Memory B cell (primary cell): Measurements from ENCODE around the gene ATP6V1A.
A peak's percentile ranks its signal among the peaks of the same experiment; 100 is the strongest.

ENCODE experiments used
- ATAC-seq: fragments of 150-1000 bp; cut with Tn5 transposase; 2 replicates; pipeline ENCODE4 v1.10.0; 2021; ENCODE audit warnings: low read depth, mild to moderate bottlenecking, moderate library complexity
- DNase-seq, 2 donors: peaks; one replicate each; pipeline ENCODE4 v3.0.0; 2022; ENCODE audit warnings: low spot score in 2 of 2
- H3K27ac Mint-ChIP-seq: one replicate; pipeline ENCODE4 v1.8.0; 2022; ENCODE audit warnings: mild to moderate bottlenecking, moderate library complexity, mixed read lengths
- H3K27me3 Mint-ChIP-seq: one replicate; pipeline ENCODE4 v1.8.0; 2022; ENCODE audit warnings: mixed read lengths
- H3K36me3 Mint-ChIP-seq: one replicate; pipeline ENCODE4 v1.8.0; 2022; ENCODE audit warnings: mild to moderate bottlenecking, mixed read lengths
- H3K4me1 Mint-ChIP-seq: one replicate; pipeline ENCODE4 v1.8.0; 2022; ENCODE audit warnings: mixed read lengths
- H3K4me3 Mint-ChIP-seq: one replicate; pipeline ENCODE4 v1.8.0; 2022; ENCODE audit warnings: mild to moderate bottlenecking, moderate library complexity, mixed read lengths
- H3K9me3 Mint-ChIP-seq: one replicate; pipeline ENCODE4 v1.8.0; 2022; ENCODE audit warnings: mixed read lengths

ATP6V1A gene

DNA sequence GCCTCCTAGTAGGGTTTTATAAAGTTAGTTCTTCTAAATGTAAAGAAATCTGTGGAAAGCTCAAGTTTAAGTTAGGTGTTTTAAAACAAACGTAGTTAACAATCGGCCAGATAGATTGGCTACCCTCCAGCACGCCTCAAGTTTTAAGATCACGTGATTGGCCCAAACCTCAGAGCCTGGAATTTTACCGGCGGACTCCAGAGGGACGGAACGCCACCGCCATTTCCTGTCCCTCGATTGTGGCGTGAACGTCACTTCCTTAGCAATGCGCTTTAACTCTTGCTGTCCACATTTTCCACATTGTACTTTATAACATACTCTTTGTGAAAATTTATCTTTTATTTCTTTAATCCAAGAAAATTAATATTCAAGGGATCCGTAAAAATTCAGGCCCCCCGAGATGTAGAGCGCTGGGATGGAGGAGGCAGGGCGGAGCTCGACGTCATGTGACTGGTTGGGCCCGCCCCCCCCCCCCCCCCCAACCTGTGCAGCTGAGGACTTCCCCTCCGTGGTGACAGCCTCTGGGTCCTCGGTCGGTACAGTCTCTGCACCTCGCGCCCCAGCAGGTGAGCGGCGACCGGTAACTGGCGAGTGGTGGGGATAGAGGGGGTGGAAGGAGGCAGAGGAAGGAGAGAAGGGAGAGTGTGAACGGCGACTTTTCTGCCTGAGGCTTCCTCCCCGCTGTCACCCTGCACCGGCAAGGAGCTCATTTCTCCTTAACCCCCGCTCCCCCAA is at the start of gene ATP6V1A:
Gene ATP6V1A (plus strand): TSS at position 488 of the 735 bp plus-strand sequence. CDS start 31,719 bp downstream, outside the sequence.
- DNase-seq (peak; percentile 71 to 79), ATAC-seq (peak; percentile 52)
- Mint-ChIP-seq H3K36me3 (no peaks in the 10 kb centered on the region), H3K4me1 (peaks cover 44% of the 10 kb centered on the region), H3K9me3 (no peaks in the 10 kb centered on the region), H3K27me3 (no peaks in the 10 kb centered on the region), H3K27ac (peak within 1 kb of the TSS; percentile 100), H3K4me3 (peak within 1 kb of the TSS; percentile 96)

DNA sequence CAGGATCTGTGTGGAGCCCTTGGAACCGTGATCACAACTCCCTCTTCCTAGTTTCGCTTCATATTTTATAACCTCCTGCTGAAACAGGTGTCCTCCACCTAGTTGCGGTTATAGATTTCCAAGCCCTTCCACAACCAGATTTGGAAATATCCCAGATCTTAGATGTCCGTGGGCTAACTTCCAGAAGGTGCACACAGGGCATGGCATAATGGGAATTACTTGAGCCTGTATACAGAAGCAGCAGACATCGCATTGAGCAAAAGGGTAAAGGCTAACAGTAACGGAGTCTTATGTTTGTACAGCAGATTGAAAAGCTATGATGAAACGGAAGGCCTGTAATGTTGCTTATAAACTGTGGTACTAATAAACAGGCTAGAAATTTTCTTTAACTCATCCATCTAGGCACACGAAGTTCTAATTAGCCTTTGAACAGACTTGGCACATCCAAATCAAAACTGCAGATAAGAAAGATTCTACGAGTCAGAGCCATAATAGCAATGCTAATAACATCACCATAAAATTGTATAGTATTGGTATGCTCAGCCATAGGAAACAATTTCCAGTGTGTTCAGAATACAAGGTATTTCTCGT is 49.2 kb upstream of the ATP6V1A start:
- ATAC-seq (no peak), DNase-seq (no peak)
- Mint-ChIP-seq H3K4me3 (no peak overlapping the region), H3K27me3 (no peaks in the 10 kb centered on the region), H3K9me3 (no peaks in the 10 kb centered on the region), H3K36me3 (peaks cover 6% of the 10 kb centered on the region), H3K27ac (no peak overlapping the region), H3K4me1 (peaks cover 27% of the 10 kb centered on the region)

DNA sequence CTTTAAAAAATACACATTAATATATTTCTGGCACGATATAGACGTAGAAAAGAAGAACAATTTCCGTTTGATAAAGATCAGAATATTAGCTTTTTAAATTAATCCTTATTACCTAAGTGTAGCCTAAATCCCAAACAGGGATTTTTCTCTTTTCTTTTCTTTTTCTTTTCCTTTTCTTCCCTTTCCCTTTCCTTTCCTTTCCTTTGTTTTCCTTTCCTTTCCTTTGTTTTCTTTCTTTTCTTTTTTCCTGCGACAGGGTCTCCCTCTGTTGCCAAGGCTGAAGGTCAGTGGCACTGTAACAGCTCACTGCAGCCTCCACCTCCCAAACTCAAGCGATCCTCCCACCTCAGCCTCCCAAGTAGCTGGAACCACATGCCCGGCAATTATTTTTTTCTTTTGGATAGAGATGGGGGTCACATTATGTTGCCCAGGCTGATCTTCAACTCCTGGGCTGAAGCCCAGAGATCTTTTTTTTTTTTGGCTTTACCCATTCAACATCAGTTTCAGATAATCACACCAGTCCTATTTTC is 48.6 kb upstream of the ATP6V1A start:
- H3K36me3 Mint-ChIP-seq, result peaks cover 6% of the 10 kb centered on the region
- DNase-seq, result no peak
- no peaks in the 10 kb centered on the region for H3K27me3 Mint-ChIP-seq
- no peak overlapping the region for H3K27ac Mint-ChIP-seq
- peak overlapping the region; percentile 83 for H3K4me3 Mint-ChIP-seq
- ATAC-seq, result no peak
- H3K9me3 Mint-ChIP-seq, result no peaks in the 10 kb centered on the region
- H3K4me1 Mint-ChIP-seq, result peaks cover 25% of the 10 kb centered on the region

DNA sequence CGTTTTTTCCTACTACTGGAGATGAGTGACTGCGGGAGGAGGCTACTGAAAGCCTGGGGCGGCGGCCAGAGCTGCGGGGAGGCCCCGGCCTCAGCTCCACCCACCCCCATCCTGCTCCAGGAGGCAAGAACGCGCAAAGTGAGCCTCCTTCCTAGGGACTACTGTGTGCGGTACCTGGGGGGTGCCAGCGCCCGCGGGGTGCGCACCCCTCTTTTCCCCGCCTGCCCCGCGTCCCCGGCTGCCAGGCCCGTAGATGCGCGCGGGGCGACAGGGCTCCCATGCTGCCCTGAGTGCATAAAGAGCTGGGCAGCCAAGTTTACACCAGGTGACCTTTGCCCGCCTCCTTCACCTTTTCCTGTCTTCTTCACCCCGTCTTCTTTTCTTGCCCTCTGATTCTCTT is 47.9 kb upstream of the ATP6V1A start:
- Mint-ChIP-seq H3K27me3 (no peaks in the 10 kb centered on the region), H3K4me3 (peak overlapping the region; percentile 83), H3K27ac (no peak overlapping the region), H3K4me1 (peaks cover 20% of the 10 kb centered on the region), H3K9me3 (no peaks in the 10 kb centered on the region), H3K36me3 (peaks cover 1% of the 10 kb centered on the region)
- DNase-seq, result no peak
- ATAC-seq, result no peak

DNA sequence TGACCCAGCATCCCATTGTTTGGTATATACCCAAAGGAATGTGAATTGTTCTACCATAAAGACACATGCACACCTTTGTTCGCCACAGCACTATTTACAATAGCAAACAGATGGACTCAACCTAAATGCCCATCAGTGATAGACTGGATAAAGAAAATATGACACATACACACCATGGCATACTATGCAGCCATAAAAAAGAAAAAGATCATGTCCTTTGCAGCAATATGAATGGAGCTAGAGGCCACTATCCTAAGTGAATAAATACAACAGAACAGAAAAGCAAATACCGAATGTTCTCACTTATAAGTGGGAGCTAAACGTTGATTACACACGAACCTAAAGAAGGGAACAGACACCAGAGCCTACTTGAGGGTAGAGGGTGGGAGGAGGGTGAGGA is 39.0 kb upstream of the ATP6V1A start:
- H3K27me3 Mint-ChIP-seq, result no peaks in the 10 kb centered on the region
- no peak overlapping the region for H3K4me3 Mint-ChIP-seq
- no peak overlapping the region for H3K27ac Mint-ChIP-seq
- ATAC-seq, result no peak
- no peaks in the 10 kb centered on the region for H3K36me3 Mint-ChIP-seq
- H3K9me3 Mint-ChIP-seq, result no peaks in the 10 kb centered on the region
- no peaks in the 10 kb centered on the region for H3K4me1 Mint-ChIP-seq
- DNase-seq, result no peak

DNA sequence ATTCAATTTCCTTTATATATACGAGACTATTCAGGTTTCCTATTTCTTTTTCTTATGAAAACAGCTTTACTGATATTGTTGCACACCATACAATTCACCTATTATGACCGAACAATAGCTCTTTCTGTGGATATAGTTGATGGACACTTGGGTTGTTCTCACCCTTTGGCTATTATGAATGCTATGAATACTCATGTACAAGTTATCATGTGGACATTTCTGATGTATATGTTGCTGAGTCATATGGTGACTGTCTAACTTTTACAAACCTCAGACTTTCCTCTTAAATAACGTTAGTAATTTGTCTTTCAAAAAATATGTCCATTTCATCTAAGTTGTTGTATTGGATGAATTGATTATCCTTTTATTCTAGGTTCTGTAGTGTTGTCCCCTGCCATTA is 34.7 kb upstream of the ATP6V1A start:
- Mint-ChIP-seq H3K27ac (no peak overlapping the region), H3K4me3 (no peak overlapping the region), H3K27me3 (no peaks in the 10 kb centered on the region), H3K9me3 (no peaks in the 10 kb centered on the region), H3K4me1 (peaks cover 3% of the 10 kb centered on the region), H3K36me3 (no peaks in the 10 kb centered on the region)
- DNase-seq (no peak), ATAC-seq (no peak)

DNA sequence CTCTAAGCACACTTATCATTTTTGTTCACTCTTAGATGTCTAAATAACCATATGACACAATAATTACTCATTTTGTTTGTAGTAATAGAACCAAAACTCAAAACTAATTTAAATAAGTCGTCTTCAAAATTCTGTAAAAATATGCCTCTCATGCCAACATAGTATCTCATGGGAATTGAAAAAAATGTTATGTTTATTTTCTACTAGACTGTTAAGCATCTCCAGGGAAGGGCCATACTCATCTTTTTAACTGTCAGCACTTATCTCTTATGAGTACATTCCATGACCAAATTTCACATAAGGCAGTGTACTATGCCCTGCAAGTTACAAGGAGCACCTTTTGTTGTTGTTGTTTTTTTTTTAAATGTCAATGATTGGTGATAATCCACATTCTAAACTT is 32.1 kb upstream of the ATP6V1A start:
- no peak overlapping the region for H3K4me3 Mint-ChIP-seq

DNA sequence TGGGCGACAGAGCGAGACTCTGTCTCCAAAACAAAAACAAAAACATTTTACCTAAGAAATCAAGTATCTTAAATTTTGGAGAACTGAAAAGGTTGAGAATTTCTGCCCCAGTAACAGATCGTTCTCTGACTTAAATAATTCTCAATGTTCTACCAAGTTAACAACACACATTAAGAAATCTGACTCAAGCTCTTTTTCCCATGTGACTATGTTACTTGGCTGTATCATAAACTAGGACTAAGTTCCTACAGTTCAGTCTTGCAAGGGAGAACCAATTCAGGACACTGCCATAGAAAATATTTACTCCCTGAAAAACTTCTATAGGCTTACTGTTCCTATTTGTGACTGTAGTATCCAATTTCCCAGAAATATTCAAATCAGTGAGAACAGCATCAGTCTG is 29.5 kb upstream of the ATP6V1A start:
- DNase-seq, result no peak
- H3K4me3 Mint-ChIP-seq, result no peak overlapping the region
- no peak for ATAC-seq
- H3K27ac Mint-ChIP-seq, result peak overlapping the region; percentile 42
- no peaks in the 10 kb centered on the region for H3K27me3 Mint-ChIP-seq
- H3K4me1 Mint-ChIP-seq, result peaks cover 3% of the 10 kb centered on the region
- H3K36me3 Mint-ChIP-seq, result peaks cover 10% of the 10 kb centered on the region
- no peaks in the 10 kb centered on the region for H3K9me3 Mint-ChIP-seq

More for the DNA sequence above, 32.1 kb upstream of the ATP6V1A start:
- DNase-seq (no peak), ATAC-seq (no peak)
- no peaks in the 10 kb centered on the region for H3K27me3 Mint-ChIP-seq
- peaks cover 1% of the 10 kb centered on the region for H3K36me3 Mint-ChIP-seq
- no peaks in the 10 kb centered on the region for H3K9me3 Mint-ChIP-seq
- H3K27ac Mint-ChIP-seq, result no peak overlapping the region
- peaks cover 3% of the 10 kb centered on the region for H3K4me1 Mint-ChIP-seq

DNA sequence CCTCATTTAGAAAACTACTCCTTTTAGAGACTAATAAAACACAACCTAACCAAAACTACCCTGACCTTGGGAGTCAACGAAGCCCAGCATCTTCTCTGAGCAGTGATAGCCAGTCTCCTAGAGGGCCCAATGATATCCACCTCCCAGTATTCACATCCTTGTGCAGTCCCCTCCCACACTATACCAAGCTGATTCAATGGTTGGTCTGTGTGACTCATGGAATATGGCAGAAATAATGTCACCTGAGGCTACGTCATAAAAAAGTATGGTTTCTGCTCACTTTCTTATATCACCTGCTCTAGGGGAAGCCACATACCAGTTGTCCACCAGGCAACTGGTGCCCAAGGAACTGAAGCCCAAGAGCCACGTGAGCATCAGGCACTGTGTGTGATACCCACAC is 29.0 kb upstream of the ATP6V1A start:
- Mint-ChIP-seq H3K4me1 (peaks cover 3% of the 10 kb centered on the region), H3K27me3 (no peaks in the 10 kb centered on the region), H3K9me3 (no peaks in the 10 kb centered on the region), H3K27ac (peak overlapping the region; percentile 42), H3K4me3 (no peak overlapping the region), H3K36me3 (peaks cover 11% of the 10 kb centered on the region)
- ATAC-seq, result no peak
- DNase-seq, result no peak

DNA sequence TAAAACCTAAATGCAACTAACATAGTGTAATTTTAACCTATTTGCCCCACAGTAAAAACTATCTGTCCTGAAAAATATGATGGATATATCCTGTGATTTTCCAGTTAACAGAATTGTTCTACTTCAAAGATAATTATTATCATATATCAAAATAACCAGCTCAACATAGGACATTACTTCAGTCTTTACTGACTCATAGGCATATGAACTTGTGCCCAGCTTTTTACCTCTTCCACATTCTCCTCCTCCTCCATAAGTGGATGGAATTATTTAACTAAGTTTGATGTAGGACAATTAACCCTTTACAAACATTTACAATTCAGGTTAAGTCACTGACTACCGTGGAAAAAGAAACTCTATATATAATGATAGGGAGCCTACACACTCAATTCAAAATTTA is 27.5 kb upstream of the ATP6V1A start:
- no peak overlapping the region for H3K4me3 Mint-ChIP-seq
- no peak for ATAC-seq
- H3K27me3 Mint-ChIP-seq, result no peaks in the 10 kb centered on the region
- peaks cover 13% of the 10 kb centered on the region for H3K36me3 Mint-ChIP-seq
- no peak overlapping the region for H3K27ac Mint-ChIP-seq
- H3K9me3 Mint-ChIP-seq, result no peaks in the 10 kb centered on the region
- DNase-seq, result no peak
- peaks cover 3% of the 10 kb centered on the region for H3K4me1 Mint-ChIP-seq

DNA sequence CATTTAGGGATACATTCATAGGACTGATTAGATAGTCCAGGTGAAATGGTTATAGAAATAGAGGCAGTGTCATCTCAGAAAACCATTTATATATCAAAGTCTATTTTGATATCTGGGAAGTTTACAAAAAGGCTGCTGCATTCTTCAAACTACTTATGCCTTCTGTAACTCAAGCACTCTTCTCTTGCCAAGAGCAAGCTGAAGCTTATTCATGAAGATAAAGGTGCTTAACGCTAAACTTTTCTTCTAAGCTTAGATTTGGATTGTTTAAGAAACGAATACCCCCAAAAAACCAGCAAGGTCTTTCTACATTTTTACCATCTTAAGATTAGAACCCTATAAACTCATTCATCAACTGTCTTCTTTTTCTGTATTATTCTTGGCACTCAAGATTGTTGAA is 27.1 kb upstream of the ATP6V1A start:
- peaks cover 4% of the 10 kb centered on the region for H3K4me1 Mint-ChIP-seq
- H3K9me3 Mint-ChIP-seq, result no peaks in the 10 kb centered on the region
- no peaks in the 10 kb centered on the region for H3K27me3 Mint-ChIP-seq
- peaks cover 15% of the 10 kb centered on the region for H3K36me3 Mint-ChIP-seq
- DNase-seq (no peak), ATAC-seq (no peak)
- no peak overlapping the region for H3K27ac Mint-ChIP-seq
- no peak overlapping the region for H3K4me3 Mint-ChIP-seq

DNA sequence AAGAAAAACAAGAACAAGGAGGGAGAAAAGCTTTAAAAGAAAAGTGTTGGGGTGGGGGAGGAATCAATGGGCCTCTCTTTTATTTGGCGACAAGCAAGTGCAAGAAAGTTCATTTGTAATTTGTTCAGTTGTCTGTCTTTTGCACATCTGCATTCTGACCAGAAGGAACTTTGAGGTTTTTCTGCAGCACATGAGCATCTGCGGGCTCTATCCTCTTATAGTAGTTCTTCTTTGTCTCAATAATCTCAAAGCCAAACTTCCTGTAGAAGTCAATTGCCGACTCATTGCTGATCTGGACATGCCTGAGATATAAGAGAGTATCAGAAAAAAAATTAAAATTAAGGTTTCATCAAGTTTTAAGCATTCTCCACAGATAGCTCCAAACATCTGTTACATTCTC is 25.2 kb upstream of the ATP6V1A start:
- Mint-ChIP-seq H3K4me3 (no peak overlapping the region), H3K9me3 (no peaks in the 10 kb centered on the region), H3K4me1 (peaks cover 2% of the 10 kb centered on the region), H3K27ac (no peak overlapping the region), H3K27me3 (no peaks in the 10 kb centered on the region), H3K36me3 (peaks cover 16% of the 10 kb centered on the region)
- no peak for DNase-seq
- ATAC-seq, result no peak

DNA sequence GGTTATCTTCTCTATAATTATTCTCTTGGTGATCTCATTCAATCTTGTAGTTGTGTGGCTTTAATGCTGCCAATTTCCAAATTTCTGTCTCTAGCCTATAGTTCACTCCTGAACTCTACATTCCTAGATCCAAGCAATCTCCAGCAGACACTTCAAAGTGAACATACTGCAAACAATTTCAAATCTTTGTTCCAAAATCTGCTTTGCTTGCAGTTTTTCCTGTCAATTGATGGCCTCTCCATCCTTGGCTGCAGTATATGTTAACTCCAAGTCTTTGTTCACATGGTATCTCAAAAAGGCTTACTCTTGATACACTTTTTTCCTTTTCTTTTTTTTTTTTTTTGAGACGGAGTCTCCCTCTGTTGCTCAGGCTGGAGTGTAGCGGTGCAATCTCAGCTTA is 18.2 kb upstream of the ATP6V1A start:
- H3K36me3 Mint-ChIP-seq, result peaks cover 10% of the 10 kb centered on the region
- DNase-seq, result no peak
- no peaks in the 10 kb centered on the region for H3K9me3 Mint-ChIP-seq
- H3K4me3 Mint-ChIP-seq, result no peak overlapping the region
- no peak for ATAC-seq
- H3K27ac Mint-ChIP-seq, result no peak overlapping the region
- no peaks in the 10 kb centered on the region for H3K27me3 Mint-ChIP-seq
- peaks cover 13% of the 10 kb centered on the region for H3K4me1 Mint-ChIP-seq

DNA sequence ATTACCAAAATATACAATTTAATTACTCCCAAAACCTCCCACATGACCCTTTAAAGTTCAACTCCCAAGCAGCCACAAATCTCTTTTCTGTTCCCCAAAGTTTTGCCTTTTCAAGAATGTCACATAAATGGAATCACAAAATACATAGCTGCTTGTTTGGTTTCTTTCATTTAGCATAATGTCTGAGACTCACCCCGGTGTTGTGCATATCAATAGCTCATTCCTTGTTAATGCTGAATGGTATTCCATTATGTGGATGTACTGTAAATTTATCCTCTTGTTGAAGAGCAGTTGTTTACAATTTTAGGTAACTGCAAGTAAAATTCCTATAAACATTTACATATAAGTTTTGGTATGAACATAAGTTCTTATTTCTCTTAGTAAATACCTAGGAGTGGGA is 16.3 kb upstream of the ATP6V1A start:
- Mint-ChIP-seq H3K4me1 (peaks cover 15% of the 10 kb centered on the region), H3K27ac (peak overlapping the region; percentile 26), H3K9me3 (no peaks in the 10 kb centered on the region), H3K4me3 (no peak overlapping the region), H3K36me3 (peaks cover 7% of the 10 kb centered on the region), H3K27me3 (no peaks in the 10 kb centered on the region)
- DNase-seq (no peak), ATAC-seq (no peak)

DNA sequence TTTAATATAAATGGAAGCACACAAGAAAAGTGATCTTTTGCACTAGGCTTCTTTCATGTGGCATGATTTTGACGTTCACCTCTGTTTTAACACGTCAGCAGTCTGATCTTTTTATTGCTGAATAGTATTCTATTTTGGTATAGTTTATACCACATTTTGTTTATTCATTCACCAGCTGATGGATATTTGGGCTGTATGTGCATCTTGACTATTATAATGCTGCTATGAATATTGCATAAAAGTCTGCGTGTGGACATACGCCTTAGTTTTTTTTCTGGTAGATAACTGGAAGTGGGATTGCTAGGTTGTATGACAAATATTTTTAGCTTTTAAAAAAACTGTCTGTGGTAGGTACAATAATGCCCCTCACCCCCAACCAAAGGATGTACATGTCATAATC is 15.1 kb upstream of the ATP6V1A start:
- no peak for DNase-seq
- Mint-ChIP-seq H3K9me3 (no peaks in the 10 kb centered on the region), H3K36me3 (peaks cover 7% of the 10 kb centered on the region), H3K4me1 (peaks cover 15% of the 10 kb centered on the region), H3K27ac (no peak overlapping the region), H3K4me3 (no peak overlapping the region), H3K27me3 (no peaks in the 10 kb centered on the region)
- no peak for ATAC-seq
